ENCODE measurements around the gene MYLK4. TPM values are rescaled to one million over a fixed set of nuclear protein-coding genes. Genes with fewer than 3 reads are reported as not detected.

Gene MYLK4
- total RNA-seq, 4 donors from 2014 or later, result 0.33 to 0.45 (median 0.38) TPM

DNA sequence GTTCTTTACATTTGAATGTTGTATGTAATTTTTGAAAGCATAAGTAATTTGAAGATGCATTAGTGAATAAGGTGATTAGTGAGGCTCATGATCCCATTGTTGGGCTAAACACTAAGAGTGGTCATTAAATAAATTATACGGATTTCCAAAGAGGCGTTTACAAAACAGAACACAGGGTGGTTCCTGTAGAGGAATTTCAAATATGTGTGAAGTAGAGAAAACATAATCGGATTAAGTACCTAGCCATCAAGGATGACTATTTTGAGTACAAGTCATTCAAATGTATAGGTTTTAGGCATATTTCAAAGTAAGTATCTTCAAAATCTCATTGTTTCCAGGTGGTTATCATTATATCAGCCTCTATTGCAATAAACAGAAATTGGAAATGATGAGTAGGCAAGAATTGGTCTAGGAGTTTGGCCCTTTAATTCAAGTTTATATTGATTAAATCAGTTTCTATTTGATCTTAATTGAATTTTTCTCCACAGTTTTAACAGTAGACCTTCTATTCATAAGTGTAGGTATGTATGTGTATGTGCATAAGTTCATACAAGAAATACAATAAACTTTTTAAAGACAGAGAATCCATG lies 94.8 kb downstream of the MYLK4 start:
- no peak for DNase-seq (ENCODE audit: extremely low spot score)
- Histone ChIP-seq H3K27ac (replicated peaks in 1 of 4) (no peak overlapping the region), H3K4me3 (no peak overlapping the region), H3K4me1 (peaks cover 0 to 5% (median 0%) of the 10 kb centered on the region in 4 donors), H3K9me3 (no peaks in the 10 kb centered on the region), H3K27me3 (no peaks in the 10 kb centered on the region), H3K36me3 (no peaks in the 10 kb centered on the region)
- intact Hi-C loops (cut with DNase I), result no loop called here
- TF ChIP-seq POLR2AphosphoS5 (IDR thresholded peaks at IDR 0.05) (no peak), EP300 (IDR thresholded peaks at IDR 0.05) (no peak), POLR2A (IDR thresholded peaks at IDR 0.05; ENCODE audit: low read depth) (no peak)
- TF ChIP-seq, protein P1, sequence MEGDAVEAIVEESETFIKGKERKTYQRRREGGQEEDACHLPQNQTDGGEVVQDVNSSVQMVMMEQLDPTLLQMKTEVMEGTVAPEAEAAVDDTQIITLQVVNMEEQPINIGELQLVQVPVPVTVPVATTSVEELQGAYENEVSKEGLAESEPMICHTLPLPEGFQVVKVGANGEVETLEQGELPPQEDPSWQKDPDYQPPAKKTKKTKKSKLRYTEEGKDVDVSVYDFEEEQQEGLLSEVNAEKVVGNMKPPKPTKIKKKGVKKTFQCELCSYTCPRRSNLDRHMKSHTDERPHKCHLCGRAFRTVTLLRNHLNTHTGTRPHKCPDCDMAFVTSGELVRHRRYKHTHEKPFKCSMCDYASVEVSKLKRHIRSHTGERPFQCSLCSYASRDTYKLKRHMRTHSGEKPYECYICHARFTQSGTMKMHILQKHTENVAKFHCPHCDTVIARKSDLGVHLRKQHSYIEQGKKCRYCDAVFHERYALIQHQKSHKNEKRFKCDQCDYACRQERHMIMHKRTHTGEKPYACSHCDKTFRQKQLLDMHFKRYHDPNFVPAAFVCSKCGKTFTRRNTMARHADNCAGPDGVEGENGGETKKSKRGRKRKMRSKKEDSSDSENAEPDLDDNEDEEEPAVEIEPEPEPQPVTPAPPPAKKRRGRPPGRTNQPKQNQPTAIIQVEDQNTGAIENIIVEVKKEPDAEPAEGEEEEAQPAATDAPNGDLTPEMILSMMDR (IDR thresholded peaks at IDR 0.05), result no peak
- WGBS, result 83% methylated on average over 3 of the region's 3 CpGs

GRCh38 chr6:2653369-2654032 lies 97.2 kb downstream of the MYLK4 start:
- H3K27ac ChIP-seq (replicated peaks in 1 of 4), result no peak overlapping the region
- no peaks in the 10 kb centered on the region for H3K27me3 ChIP-seq
- 93% methylated on average over 1 of the region's 1 CpG for WGBS
- no peak overlapping the region for H3K4me3 ChIP-seq
- intact Hi-C loops (cut with DNase I), result no loop called here
- no peak for DNase-seq (ENCODE audit: extremely low spot score)
- H3K4me1 ChIP-seq, result peaks cover 0 to 5% (median 0%) of the 10 kb centered on the region in 4 donors
- H3K9me3 ChIP-seq, result no peaks in the 10 kb centered on the region
- no peaks in the 10 kb centered on the region for H3K36me3 ChIP-seq
- TF ChIP-seq POLR2A (IDR thresholded peaks at IDR 0.05; ENCODE audit: low read depth) (no peak), POLR2AphosphoS5 (IDR thresholded peaks at IDR 0.05) (no peak), EP300 (IDR thresholded peaks at IDR 0.05) (no peak)
- TF ChIP-seq, protein P1 (IDR thresholded peaks at IDR 0.05), result no peak

DNA sequence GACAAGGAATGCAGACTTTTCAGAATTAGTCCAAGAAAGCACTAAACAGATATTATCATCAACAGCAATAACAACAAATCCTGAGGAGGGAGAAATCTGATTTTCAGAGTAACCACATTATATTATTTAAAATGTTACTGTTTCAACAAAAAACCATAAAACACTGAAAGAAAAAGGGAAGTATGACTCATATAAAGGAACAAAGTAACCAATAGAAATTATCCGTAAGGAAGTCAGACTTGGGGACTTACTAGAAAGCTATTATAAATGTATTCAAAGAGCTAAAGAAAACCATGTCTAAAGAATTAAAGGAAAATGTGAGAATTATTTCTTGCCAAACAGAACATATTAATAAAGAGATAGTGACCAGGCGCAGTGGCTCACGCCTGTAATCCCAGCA lies 98.1 kb downstream of the MYLK4 start:
- DNase-seq (ENCODE audit: extremely low spot score), result no peak
- TF ChIP-seq, protein P1 (IDR thresholded peaks at IDR 0.05), result no peak
- TF ChIP-seq POLR2AphosphoS5 (IDR thresholded peaks at IDR 0.05), result no peak
- no peak for TF ChIP-seq EP300 (IDR thresholded peaks at IDR 0.05)
- no peak for TF ChIP-seq POLR2A (IDR thresholded peaks at IDR 0.05; ENCODE audit: low read depth)
- H3K27me3 ChIP-seq, result no peaks in the 10 kb centered on the region
- H3K4me1 ChIP-seq, result peaks cover 0 to 5% (median 0%) of the 10 kb centered on the region in 4 donors
- 56% methylated on average over 3 of the region's 3 CpGs for WGBS
- no peak overlapping the region for H3K27ac ChIP-seq (replicated peaks in 1 of 4)
- H3K36me3 ChIP-seq, result no peaks in the 10 kb centered on the region
- no peaks in the 10 kb centered on the region for H3K9me3 ChIP-seq
- no peak overlapping the region for H3K4me3 ChIP-seq
- intact Hi-C loops (cut with DNase I), result no loop called here

DNA sequence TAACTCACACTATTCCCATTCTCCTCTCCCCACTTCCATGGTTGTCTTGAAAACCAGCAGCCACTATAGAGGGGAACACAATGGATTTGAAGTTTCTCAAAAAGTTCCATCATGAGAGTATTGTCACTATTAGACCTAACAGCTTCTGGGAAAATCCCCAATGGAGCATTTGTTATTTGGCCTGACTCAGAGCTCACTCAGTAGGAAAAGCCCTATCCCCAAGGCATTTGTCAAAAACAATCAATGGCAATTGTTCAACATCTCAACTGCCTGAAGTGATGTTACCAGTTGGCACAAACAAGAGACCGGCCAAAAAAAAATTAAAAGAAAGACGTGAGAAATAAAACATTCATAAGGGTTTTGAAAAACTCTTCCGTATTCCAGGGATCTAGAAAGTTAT lies 98.8 kb downstream of the MYLK4 start:
- Histone ChIP-seq H3K27ac (replicated peaks in 1 of 4) (no peak overlapping the region), H3K4me1 (peaks cover 0 to 10% (median 3%) of the 10 kb centered on the region in 4 donors), H3K27me3 (no peaks in the 10 kb centered on the region), H3K4me3 (no peak overlapping the region), H3K9me3 (no peaks in the 10 kb centered on the region), H3K36me3 (no peaks in the 10 kb centered on the region)
- no peak for DNase-seq (ENCODE audit: extremely low spot score)
- intact Hi-C loops (cut with DNase I), result no loop called here
- TF ChIP-seq EP300 (IDR thresholded peaks at IDR 0.05) (no peak), POLR2A (IDR thresholded peaks at IDR 0.05; ENCODE audit: low read depth) (no peak), POLR2AphosphoS5 (IDR thresholded peaks at IDR 0.05) (no peak)
- TF ChIP-seq, protein P1 (IDR thresholded peaks at IDR 0.05), result no peak
- WGBS, result 79% methylated on average over 3 of the region's 3 CpGs
